HCT116 (cell line): ENCODE results near the gene WFDC6. TPM values are rescaled to one million over a fixed set of nuclear protein-coding genes. Genes with fewer than 3 reads are reported as not detected.

Experiments used
- ATAC-seq: fragments of 200-7000 bp; cut with Tn5 transposase; 2 replicates; pipeline ENCODE4 v1.9.1; 2020; ENCODE audit warnings: mild to moderate bottlenecking, moderate library complexity
- BruUV-seq: library from RNA; stranded (reverse); fragments of 400-500 nt; replicated peaks from 2 replicates; lab custom pipeline; 2021; lab: Mats Ljungman, UMichigan
- CTCF ChIA-PET: fragments of 300-600 bp; sonication (Branson Sonifier 250); formaldehyde crosslinking; loops from one replicate; lab custom pipeline; 2021; ENCODE audit warnings: antibody characterized with exemption; lab: Charles Lee
- POLR2A ChIA-PET: fragments of 300-600, 350-600 bp; sonication (Branson Sonifier 250); formaldehyde crosslinking; loops from one replicate; lab custom pipeline; 2021; ENCODE audit warnings: antibody characterized with exemption; lab: Charles Lee
- RAD21 ChIA-PET, 2 experiments: fragments of 300-600 bp; sonication (Branson Sonifier 250); formaldehyde crosslinking; loops; one replicate each; lab custom pipeline; 2023; ENCODE audit warnings: low total read pairs in 2 of 2; ENCODE audit not compliant: uncharacterized antibody in 2 of 2, unreplicated experiment in 2 of 2, low non-redundant PET in 1 of 2; lab: Charles Lee
- DNase-seq: peaks from one replicate; pipeline ENCODE4 v3.0.0-alpha.2; 2010; ENCODE audit warnings: low read depth, low spot score
- H2AFZ ChIP-seq: fragments of 200-600 bp; shearing (Covaris generic), sonication (generic); 2 replicates; pipeline ENCODE4 v1.6.1; 2017; ENCODE audit warnings: low read depth, mixed run types, mixed read lengths, antibody characterized with exemption, low read length; ENCODE audit not compliant: poor library complexity, severe bottlenecking
- H3K27ac ChIP-seq: 2 replicates; pipeline ENCODE4 v1.5.1; 2012; ENCODE audit warnings: low read depth, low read length
- H3K27me3 ChIP-seq: fragments of 200-600 bp; sonication (generic); 2 replicates; pipeline ENCODE4 v1.6.1; 2016; ENCODE audit warnings: mixed run types, low read length, mixed read lengths; ENCODE audit not compliant: insufficient read depth
- H3K36me3 ChIP-seq, 2 experiments: fragments of 200-500 bp in 1 of 2; fragments of 200-600 bp in 1 of 2; sonication (Bioruptor generic) in 1 of 2; sonication (generic) in 1 of 2; 2 replicates each; pipeline versions ENCODE4 v1.5.1 to v1.6.1; 2014 to 2016; ENCODE audit warnings: low read length in 2 of 2, inconsistent platforms in 1 of 2, mixed read lengths in 1 of 2, mixed run types in 1 of 2; ENCODE audit not compliant: insufficient read depth in 2 of 2, control insufficient read depth in 1 of 2
- H3K4me1 ChIP-seq, 2 experiments: fragments of 200-600 bp in 1 of 2; sonication (generic) in 1 of 2; 2 replicates each; pipeline versions ENCODE4 v1.5.1 to v1.6.1; 2012 to 2017; ENCODE audit warnings: low read length in 2 of 2, inconsistent platforms in 1 of 2, mild to moderate bottlenecking in 1 of 2, mixed read lengths in 1 of 2, mixed run types in 1 of 2, moderate library complexity in 1 of 2; ENCODE audit not compliant: insufficient read depth in 2 of 2, control insufficient read depth in 1 of 2
- H3K4me2 ChIP-seq: fragments of 200-600 bp; sonication (generic); 2 replicates; pipeline ENCODE4 v1.6.1; 2017; ENCODE audit warnings: mixed run types, low read length, mixed read lengths
- H3K4me3 ChIP-seq, 2 experiments: fragments of 200-600 bp in 1 of 2; sonication (generic) in 1 of 2; replicated peaks in 1 of 2; 2 replicates each; pipeline ENCODE4 v1.5.1; 2011 to 2016; ENCODE audit warnings: low read length in 2 of 2, control low read depth in 1 of 2, low read depth in 1 of 2, mild to moderate bottlenecking in 1 of 2, mixed read lengths in 1 of 2, mixed run types in 1 of 2
- H3K79me2 ChIP-seq: fragments of 200-600 bp; sonication (generic); 2 replicates; pipeline ENCODE4 v1.6.1; 2017; ENCODE audit warnings: mild to moderate bottlenecking, mixed run types, low read length, moderate library complexity, mixed read lengths; ENCODE audit not compliant: insufficient read depth
- H3K9ac ChIP-seq: fragments of 200-600 bp; sonication (generic); 2 replicates; pipeline ENCODE4 v1.6.1; 2016; ENCODE audit warnings: low read length, mixed read lengths
- H3K9me2 ChIP-seq: fragments of 200-600 bp; sonication (generic), shearing (Covaris generic); 2 replicates; pipeline ENCODE4 v1.6.1; 2017; ENCODE audit warnings: mixed run types, mild to moderate bottlenecking, moderate library complexity; ENCODE audit not compliant: insufficient read depth
- H3K9me3 ChIP-seq, 2 experiments: fragments of 200-500 bp in 1 of 2; fragments of 200-600 bp in 1 of 2; sonication (Bioruptor generic) in 1 of 2; sonication (generic) in 1 of 2; 2 replicates each; pipeline ENCODE4 v1.6.1; 2014 to 2017; ENCODE audit warnings: low read length in 2 of 2, mixed read lengths in 2 of 2, inconsistent platforms in 1 of 2, low read depth in 1 of 2, mild to moderate bottlenecking in 1 of 2, mixed run types in 1 of 2, moderate library complexity in 1 of 2; ENCODE audit not compliant: control insufficient read depth in 1 of 2, insufficient read depth in 1 of 2
- H4K20me1 ChIP-seq: fragments of 200-600 bp; sonication (generic), shearing (Covaris generic); 2 replicates; pipeline ENCODE4 v1.6.1; 2017; ENCODE audit warnings: mixed run types, mild to moderate bottlenecking, moderate library complexity; ENCODE audit not compliant: insufficient read depth
- CTCF ChIP-seq, 3 experiments: fragments of 200-600 bp in 1 of 3; sonication (generic) in 1 of 3; IDR thresholded peaks in 2 of 3; conservative IDR thresholded peaks in 1 of 3; 2 replicates each; pipeline ENCODE4 v1.5.1; 2012 to 2017; ENCODE audit warnings: low read depth in 2 of 3, low read length in 2 of 3, antibody characterized with exemption in 1 of 3, borderline replicate concordance in 1 of 3, control low read depth in 1 of 3, mild to moderate bottlenecking in 1 of 3, mixed read lengths in 1 of 3, mixed run types in 1 of 3, moderate library complexity in 1 of 3; ENCODE audit not compliant: insufficient read depth in 1 of 3
- ELF1 ChIP-seq: IDR thresholded peaks from 2 replicates; pipeline ENCODE4 v1.6.1; 2012; ENCODE audit warnings: low read depth, borderline replicate concordance
- FOSL1 ChIP-seq: IDR thresholded peaks from 2 replicates; pipeline ENCODE4 v1.6.1; 2012; ENCODE audit warnings: low read depth
- JUND ChIP-seq: IDR thresholded peaks from 2 replicates; pipeline ENCODE4 v1.6.1; 2012
- MAX ChIP-seq: IDR thresholded peaks from 2 replicates; pipeline ENCODE4 v1.6.1; 2012
- SIN3A ChIP-seq: IDR thresholded peaks from 2 replicates; pipeline ENCODE4 v1.6.1; 2012; ENCODE audit warnings: low read depth
- SP1 ChIP-seq: IDR thresholded peaks from 2 replicates; pipeline ENCODE4 v1.6.1; 2012; ENCODE audit warnings: low read depth
- TCF7L2 ChIP-seq: IDR thresholded peaks from 2 replicates; pipeline ENCODE4 v1.7.0; 2011; ENCODE audit warnings: borderline replicate concordance, inconsistent platforms; ENCODE audit not compliant: insufficient read depth, insufficient read length; ENCODE audit errors: extremely low read depth
- ZBTB33 ChIP-seq: IDR thresholded peaks from 2 replicates; pipeline ENCODE4 v1.6.1; 2011; ENCODE audit warnings: mild to moderate bottlenecking, low read length, moderate library complexity; ENCODE audit not compliant: insufficient replicate concordance; ENCODE audit errors: extremely low read depth
- intact Hi-C: fragments of 100-400 bp; cut with micrococcal nuclease; formaldehyde crosslinking; loops from 2 replicates; pipeline ENCODE4 v1.10.0; 2022
- total RNA-seq: library from RNA; stranded (reverse); gene quantifications from one replicate; pipeline ENCODE4 v1.2.1, GENCODE V29; 2021; ENCODE audit not compliant: unreplicated experiment

The WFDC6 gene
- total RNA-seq, 1 experiment from 2014 or later: not detected

GRCh38 chr20:45555198-45555597, 15.9 kb upstream of the WFDC6 start (continued):
- TF ChIP-seq ZBTB33: no peak
- TF ChIP-seq FOSL1: no peak
- TF ChIP-seq JUND: no peak
- no peak for TF ChIP-seq ELF1

- Histone ChIP-seq H3K79me2 (no peaks in the 10 kb centered on the region), H3K9me3 (no peaks in the 10 kb centered on the region), H3K4me1 (no peaks in the 10 kb centered on the region), H3K27me3 (peaks cover 5% of the 10 kb centered on the region; the same call in 1 of the 2 replicates), H4K20me1 (no peaks in the 10 kb centered on the region), H3K4me3 (no peak overlapping the region), H3K9me2 (no peaks in the 10 kb centered on the region), H2AFZ (no peak overlapping the region), H3K27ac (no peak overlapping the region), H3K9ac (no peak overlapping the region), H3K4me2 (no peak overlapping the region), H3K36me3 (no peaks in the 10 kb centered on the region)
- DNase-seq: no peak
- intact Hi-C loops: no loop called here
- POLR2A ChIA-PET: no interaction called here
- RAD21 ChIA-PET: no interaction called here
- BruUV-seq: no TSS peak
- ATAC-seq: no peak
- TF ChIP-seq MAX: no peak
- no peak for TF ChIP-seq CTCF (IDR thresholded peaks at IDR 0.05 in 2 of 3, conservative IDR thresholded peaks at IDR 0.05 in 1 of 3; ENCODE audit: borderline replicate concordance in 1 of 3, insufficient read depth in 1 of 3, low read depth in 2 of 3, low read length in 2 of 3)
- TF ChIP-seq TCF7L2: no peak
- TF ChIP-seq FOSL1: no peak
- TF ChIP-seq SIN3A: no peak
- TF ChIP-seq JUND: no peak
- TF ChIP-seq SP1: no peak
- CTCF ChIA-PET: no interaction called here
Observed at GRCh38 chr20:45552456-45552855, 13.2 kb upstream of the WFDC6 start.
